HG03064 (cell line): ENCODE data around the gene SELENOK.

Experiments used
- ATAC-seq: cut with Tn5 transposase; IDR thresholded peaks from one replicate; pipeline ENCODE4 v1.9.1; 2021; ENCODE audit warnings: low read depth; ENCODE audit not compliant: unreplicated experiment

SELENOK gene

DNA sequence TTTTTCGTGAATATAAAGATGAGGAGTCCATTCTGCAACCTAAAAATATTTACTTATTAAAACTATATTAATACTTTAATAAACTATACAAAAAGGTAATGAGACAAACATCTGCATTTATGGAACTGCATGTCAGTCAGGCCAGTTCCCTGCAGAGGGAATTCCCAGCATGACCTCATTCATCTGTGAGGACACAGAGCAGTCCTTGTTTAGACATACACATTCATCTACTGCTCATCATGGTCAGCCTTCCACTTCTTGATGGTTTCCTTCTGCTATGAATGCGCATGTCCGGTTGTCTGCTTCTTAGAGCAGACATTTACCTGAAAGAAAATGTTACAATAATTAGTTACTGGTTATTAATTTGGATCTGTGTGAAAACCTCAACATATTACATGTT lies 6.4 kb downstream of the SELENOK start:
- ATAC-seq = no peak

DNA sequence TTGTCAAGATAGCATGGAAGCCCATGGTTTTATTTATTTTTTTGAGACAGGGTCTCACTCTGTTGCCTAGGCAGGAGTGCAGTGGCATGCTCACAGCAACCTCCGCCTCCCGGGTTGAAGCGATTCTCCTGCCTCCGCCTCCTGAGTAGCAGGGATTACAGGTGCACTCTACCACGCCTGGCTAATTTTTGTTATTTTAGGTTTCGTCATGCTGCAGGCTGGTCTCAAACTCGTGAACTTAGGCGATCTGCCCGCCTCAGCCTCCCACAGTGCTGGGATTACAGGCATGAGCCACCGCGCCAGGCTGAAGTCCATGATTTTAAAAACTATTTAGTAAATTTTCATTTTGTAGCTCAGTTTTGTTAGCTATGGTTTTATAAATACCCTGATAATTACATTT lies 7.0 kb downstream of the SELENOK start:
- no peak for ATAC-seq

DNA sequence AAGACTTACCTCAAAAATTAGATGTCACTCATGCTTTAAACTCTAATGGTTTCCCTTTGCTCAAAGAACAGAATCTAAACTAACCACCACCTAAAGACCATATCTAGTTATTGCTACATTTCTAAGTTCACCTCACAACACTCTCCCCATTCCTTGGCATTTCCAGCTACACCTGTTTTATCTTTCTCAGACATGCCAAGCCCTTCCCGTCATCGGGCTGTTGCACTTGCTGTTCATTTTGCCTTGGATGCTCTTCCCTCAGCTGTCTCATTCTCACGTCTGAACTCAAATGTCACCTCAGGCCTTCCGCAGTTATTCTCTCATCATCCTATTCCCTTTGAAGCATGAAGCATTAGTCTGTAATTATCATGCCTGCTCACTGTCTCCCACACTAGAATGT lies 8.7 kb downstream of the SELENOK start:
- no peak for ATAC-seq

DNA sequence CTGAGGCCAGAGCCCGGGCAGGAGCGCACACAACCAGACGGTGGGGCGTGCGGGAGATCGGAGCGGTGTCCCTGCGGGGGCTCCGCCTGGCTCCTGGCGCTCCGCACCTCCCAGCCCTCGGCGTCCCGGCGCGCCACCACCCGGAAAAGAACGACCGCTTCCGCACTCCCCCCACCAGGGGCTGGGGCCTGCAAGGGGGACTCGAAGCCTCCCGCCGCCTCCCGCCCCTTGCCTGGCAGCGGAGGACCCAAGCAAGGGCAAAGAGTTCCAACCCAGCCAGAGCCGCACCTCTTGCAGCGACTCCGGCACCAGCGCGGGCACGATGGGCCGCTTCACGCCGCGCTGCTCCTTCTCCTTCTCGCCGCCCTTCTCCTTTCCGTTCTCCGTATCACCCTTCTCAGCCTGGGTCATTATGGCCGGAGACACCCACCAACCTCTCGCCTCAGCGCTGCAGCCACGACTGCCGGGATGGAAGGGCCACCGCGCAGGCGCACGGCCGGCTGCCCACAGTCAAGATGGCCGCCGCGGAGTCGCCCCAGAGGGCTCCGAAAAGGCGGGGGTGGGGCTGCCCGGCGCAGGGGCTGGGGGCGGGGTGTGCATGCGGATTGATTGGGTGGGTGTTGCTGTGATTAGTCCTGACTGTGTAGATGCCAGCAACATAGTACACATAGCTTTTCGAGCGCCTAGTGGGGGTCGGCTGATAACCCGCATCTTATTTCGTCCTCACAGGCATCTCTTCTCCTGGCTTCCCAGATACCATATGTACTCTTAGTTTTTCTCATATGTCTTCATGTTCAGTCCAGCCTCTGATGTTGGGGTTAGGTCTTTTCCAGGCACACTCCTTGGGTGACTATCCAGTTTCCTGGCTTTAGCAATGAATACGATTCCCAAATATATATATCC lies 9.7 kb downstream of the SELENOK start, which contains the start of gene ACTR8:
ACTR8 (minus strand) TSS at position 462 of the 903 bp plus-strand sequence; CDS start at position 411, 51 bp downstream.
- ATAC-seq = peak; percentile 74

DNA sequence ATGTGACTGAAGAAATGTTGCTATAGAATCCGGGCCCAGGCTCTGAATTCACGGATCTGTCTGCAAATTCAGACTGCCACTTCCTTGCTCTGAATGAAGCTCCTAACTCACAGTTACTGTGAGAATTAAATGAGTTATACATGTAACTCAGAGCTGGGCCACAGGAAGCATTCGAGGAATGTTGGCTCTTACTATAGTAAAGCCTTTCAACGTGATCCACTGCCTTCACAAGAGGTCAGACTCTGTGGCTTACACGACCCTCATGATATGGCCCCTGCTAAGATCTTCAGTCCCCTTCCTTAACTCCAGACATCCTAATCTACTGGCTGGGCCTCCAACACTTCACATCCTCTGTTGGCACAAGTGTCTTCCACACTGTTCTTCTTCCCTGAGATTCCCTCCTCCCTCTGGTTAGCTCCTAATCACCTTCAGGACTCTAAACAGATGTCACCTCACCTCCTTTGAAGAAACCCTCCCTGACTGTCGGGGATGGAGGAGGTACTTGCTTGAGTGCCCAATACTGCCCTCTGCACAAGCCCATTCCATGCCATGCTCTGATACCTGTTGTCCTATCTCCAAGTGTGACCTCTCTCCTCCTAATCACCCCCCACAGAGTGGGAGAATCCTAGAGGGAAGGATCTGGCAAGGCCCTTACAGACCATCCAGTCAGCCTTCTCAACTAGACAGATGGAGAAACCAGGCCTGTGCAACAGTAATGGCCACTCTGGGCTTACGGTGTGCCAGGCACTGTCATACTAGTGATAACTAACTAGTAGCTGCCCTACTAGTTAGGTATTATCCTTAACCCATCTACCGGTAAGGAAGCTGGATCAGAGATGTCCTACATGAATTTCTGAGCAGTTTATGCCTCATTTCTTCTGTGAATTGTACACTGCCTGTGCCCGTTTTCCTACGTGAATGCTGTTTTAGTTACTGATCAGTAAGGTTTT lies 11.0 kb downstream of the SELENOK start:
- no peak for ATAC-seq

DNA sequence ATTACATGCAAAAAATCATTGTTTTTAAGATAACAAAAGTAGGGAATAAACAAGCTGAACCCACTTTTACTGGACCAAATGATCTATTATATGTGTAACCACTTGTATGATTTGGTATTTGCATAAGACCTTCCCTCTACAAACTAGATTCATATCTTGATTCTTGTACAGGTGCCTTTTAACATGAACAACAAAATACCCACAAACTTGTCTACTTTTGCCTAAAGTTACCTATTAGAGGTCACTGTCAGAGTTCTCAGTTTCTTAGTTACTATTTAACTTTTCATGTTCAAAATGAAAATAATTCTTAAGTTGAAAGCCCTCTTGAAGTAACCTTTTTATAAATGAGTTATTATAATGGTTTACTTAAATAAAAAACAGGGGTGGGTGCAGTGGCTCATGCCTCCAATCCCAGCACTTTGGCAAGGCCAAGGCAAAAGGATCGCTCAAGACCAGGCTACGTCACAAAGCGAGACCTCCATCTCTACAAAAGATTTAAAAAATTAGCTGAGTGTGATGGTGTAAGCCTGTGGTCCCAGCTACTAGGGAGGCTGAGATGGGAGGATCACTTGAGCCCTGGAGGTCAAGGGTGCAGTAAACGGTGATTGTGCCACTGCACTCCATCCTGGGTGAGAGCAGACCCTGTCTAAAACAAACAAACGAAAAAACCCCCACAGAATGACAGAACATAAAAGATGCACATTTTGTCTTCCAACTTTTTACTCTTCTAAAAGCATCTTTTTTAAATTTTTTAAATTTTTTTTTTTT lies 25.7 kb downstream of the SELENOK start:
- no peak for ATAC-seq

DNA sequence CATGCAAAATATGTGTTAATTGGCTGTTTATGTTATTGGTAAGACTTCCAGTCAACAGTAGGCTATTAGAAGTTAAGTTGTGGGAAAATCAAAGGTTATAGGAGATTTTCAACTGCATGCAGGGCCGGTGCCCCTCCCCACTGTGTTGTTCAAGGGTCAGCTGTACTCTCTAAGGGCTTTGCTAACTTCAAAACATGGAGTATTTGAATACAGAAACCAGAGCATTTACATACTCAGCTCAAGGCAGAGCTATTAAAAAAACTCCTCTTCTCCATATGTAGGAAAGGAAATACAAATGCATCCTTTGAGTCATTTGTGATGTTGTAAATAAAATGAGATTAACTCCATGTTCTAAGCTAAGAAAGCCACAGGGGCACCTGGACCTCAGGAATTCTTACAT lies 28.5 kb downstream of the SELENOK start:
- ATAC-seq = no peak

DNA sequence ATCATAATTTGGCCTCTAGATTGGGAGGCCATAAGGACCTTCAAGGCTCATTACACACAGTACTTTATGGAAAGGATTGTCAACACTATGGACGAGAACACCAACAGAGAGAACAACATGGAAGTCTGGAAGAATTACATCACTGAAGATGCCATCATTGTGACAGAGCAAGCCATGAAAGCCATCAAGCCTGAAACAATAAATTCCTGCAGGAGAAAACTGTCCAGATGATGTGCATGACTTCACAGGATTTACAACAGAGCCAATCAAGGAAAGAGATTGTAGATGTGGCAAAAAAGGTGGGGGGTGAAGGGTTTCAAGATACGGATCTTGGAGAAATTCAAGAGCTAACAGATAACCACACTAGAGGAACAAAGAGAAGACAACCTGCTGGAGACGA lies 29.4 kb downstream of the SELENOK start:
- no peak for ATAC-seq

DNA sequence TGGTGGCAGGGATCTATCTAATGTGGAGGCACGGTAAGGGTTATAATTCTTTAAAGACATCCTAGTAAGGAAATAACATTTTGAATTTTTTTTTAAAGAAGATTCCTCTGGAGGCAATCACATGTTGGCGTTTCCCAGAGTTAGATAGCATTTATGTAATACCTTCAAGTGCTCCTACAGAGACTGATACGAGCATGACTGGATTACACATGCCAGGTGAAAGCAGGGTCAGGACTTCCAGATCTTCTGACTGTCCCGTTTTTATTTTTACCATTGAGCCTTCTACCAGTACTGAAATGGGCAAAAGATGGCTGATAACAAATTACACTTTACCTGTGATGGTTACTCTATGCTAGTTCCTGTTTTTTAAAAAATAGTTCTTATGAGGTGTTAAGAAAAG lies 31.5 kb downstream of the SELENOK start:
- ATAC-seq = no peak

DNA sequence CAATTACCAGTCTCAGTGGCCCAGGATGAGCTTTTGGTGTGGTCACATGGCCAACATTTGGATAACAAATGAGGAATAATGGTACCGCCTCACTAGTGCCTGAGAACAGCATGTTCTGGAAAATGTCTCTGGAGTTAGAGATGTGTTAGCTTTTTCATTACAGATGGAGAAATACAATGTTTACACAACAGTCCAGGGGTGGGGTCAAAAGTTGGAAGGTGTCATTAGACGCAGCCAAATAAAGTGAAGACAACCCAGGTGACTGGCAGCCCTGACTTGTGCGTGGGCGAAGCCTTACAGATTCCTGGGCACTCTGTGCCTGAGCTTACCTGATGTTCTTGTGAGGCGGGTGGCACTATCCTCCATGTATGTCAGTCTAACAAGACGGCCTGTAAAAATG lies 32.5 kb downstream of the SELENOK start:
- ATAC-seq = no peak

DNA sequence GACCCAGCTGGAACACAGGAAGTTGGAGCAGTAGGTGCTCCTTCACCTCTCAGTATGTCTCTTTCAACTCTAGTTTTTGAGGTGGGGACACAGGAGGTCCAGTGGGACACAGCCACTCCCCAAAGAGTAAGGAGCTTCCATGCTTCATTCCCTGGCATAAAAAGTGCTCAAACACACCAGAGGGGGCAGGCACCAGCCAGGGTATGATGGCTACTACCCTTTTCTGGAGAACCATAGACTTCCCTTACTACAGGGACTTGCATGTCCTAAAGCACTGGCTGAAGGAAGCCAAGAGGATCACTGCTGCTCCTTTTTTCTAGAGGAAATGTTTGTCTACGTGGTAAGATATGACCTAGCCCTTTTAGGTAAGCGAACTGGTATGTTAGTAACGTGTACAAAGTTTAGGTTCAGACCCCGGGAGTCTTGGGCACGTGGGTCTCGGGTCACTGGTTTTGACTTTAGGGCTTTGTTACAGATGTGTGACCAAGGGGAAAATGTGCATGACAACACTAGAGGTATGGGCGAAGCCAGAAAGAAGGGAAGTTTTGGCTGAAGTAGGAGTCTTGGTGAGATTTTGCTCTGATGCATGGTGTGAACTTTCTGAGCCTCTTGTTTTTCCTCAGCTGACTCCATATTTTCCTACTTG lies 33.4 kb downstream of the SELENOK start:
- no peak for ATAC-seq

DNA sequence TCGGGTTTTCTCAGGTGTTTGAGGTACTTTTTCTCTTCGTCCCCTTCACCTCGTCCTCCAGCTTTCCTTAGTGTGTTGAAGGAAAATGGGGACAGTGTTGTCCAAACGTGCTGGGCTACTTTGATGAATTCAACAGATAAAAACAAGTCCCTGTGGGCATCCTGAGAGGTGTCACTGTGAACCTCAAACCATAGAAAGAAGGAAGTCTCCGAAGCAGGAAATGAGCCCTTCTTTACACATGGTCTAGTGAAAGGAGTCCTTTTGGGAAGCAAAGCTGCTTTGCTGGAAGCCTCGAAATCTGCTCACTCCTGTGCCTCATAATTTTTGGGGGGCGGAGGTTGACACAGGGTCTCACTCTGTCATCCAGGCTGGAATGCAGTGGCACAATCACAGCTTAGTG lies 34.7 kb downstream of the SELENOK start:
- no peak for ATAC-seq

DNA sequence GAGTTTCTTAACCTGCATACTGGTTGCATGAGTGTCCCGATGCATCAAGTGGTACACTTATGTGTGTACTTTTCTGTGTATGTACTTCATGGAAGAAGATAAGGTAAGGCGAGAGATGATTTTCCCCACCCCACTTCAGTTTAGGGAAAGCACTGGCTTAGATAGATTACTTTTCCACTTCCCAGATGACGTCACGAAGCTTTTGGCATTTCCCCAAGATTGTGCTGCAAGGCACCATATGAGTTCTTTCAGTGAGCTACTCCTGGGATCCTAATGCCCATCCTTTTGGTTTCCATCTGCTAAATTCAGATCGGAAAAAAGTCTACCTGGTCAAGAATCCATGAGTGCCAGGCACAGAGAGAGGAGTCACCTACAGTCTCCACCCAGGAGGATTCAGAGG lies 40.8 kb downstream of the SELENOK start:
- no peak for ATAC-seq

DNA sequence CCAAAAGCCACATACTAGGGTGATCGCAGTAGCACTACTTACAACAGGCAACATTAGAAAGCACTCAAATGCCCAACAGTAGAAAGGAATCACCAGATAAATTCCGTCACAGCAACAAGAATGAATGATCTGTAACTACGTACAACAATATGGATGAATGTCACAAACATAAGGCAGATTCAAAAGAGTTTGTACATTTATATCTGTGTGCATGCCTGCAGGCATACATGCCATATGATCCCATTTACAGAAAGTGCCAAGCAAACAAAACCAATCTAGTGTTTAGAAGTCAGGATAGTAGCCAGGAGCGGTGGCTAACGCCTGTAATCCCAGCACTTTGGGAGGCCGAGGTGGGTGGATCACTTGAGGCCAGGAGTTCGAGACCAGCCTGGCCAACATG lies 41.7 kb downstream of the SELENOK start:
- no peak for ATAC-seq

DNA sequence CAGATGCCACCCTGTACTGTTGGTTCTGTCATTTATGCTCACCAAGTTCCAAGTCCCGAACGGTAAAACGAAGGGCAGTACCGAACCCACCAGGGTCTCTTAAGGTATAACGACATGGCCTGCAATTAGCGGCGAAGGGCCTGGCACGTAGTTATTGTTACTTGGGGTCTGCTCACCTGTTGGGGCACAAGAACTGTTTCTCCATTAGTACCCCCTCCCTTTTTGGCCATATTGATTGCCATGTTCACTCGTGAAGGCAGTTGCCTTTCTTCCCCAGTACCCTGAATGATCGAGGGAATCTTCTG lies 44.9 kb downstream of the SELENOK start:
- ATAC-seq = no peak

DNA sequence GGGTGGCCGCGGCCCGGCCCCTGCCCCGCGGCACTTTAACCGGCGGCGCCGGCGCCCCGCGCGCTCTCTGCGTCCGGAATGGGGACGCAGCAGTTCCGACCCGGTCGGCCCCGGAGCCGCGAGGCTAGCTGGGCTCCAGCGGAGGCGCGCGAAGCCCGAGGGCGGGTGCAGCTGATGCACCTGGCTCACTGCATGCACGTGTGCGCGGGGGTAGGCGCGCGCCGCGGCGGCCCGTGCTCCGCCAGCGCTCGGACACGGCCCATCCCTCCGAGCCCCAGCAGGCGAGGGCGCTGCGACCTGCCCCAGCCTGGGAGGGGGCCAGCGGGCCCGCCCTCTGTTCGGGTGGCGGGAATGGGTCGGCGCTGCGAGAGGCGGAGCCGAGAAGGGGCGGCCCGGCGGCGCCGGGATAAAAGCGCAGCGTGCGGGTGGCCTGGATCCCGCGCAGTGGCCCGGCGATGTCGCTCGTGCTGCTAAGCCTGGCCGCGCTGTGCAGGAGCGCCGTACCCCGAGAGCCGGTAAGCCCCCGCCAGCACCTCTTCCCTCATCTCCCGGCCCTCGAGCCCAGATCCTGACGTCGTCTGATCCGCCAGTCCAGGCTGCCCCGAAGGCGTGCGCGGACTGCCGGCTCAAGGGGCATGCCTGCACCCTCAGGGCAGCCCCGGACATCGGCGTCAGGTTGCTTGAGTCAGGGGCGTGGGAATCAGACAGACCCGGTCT lies 45.4 kb downstream of the SELENOK start, which contains the start of the genes CHDH and IL17RB:
CHDH (minus strand) TSS at position 286 of the 717 bp plus-strand sequence. CDS start 22,411 bp downstream, outside the sequence.
IL17RB (plus strand) TSS at position 435 of the 717 bp plus-strand sequence; CDS start at position 456, 21 bp downstream.
- peak; percentile 32 for ATAC-seq

DNA sequence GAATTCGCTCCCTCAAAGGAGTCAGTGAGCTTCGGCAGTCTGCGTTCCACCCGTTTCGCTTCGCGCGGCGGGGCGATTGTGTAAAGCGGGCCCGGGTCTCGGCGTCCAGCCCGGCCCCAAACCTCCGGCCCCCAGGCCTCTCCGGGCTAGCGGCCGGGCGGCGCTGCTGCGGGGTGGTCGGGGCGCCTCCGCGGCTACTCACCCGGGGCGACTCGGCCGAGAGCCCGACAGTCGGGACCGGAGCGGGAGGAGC lies 45.9 kb downstream of the SELENOK start:
- ATAC-seq = peak; percentile 9

DNA sequence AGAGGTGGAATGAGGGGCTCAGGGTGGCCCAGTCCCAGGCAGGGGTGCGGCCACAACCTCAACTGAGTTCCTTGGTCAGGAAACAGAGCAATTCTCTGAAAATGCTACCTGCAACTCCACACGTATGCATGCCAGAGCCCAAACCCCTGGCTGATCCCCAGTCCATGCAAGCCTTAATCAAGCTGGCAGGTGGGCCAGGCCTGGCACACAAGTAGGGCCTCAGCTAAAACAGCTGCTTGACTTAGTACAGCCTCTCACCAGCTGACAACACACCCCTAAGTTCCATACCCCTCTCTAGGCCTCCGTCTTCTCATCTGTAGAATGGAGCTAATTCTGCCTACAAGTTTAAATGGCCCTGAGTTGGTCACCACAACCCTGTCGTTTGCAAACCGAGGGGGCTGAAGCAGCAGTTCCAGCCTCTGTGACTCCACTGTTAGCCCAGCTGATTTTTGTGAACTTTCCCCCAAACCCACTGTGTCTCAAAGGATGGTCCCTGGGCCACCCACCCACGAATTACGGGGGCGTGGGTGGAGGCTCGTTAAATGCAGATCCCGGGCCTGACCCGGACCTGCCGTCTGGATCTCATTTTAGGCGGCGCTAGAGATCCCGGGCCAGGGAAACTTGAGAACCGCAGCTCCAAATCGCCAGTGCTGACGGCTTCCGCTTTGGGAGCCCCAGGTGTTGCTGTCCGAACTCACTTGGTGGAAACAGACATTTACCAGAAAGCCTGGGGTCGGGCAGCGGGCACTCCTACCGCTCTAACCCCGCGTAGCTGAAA lies 46.4 kb downstream of the SELENOK start:
- peak; percentile 9 for ATAC-seq
